LNCaP clone FGC (cell line): Measurements from ENCODE around the gene RNU11.

ENCODE experiments used
- DNase-seq: peaks from one replicate; pipeline ENCODE4 v3.0.0-alpha.2; 2011; ENCODE audit warnings: low read depth
- H3K4me3 ChIP-seq: 2 replicates; pipeline ENCODE4 v1.5.1; 2011; ENCODE audit warnings: mild to moderate bottlenecking, low read depth, low read length, control low read depth
- TF ChIP-seq, protein P1 (sequence below): IDR thresholded peaks from 2 replicates; pipeline ENCODE4 v1.5.1; 2012; ENCODE audit warnings: mild to moderate bottlenecking; ENCODE audit not compliant: control insufficient read depth, insufficient read depth; ENCODE audit errors: extremely low read depth

The RNU11 gene

DNA sequence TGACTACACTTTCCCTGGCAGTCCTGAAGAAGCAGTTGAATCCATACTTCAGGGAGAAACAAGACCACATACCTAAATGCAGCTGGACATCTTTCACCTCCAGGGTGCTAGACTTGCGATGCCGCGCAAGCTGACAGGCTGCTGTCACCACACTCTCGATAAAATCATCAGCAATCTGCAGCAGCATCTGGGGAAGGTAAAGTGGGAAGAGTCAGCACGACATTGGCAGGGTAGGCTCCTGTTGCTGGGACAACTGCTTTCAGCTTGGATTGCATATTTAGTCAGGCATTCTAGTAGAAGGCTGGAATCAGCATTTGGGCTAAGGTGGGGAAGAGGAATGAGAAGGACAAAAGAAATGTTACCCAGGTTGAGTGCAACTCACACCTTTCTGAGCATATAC is 35.2 kb upstream of the RNU11 start:
- DNase-seq: no peak
- TF ChIP-seq, protein P1, sequence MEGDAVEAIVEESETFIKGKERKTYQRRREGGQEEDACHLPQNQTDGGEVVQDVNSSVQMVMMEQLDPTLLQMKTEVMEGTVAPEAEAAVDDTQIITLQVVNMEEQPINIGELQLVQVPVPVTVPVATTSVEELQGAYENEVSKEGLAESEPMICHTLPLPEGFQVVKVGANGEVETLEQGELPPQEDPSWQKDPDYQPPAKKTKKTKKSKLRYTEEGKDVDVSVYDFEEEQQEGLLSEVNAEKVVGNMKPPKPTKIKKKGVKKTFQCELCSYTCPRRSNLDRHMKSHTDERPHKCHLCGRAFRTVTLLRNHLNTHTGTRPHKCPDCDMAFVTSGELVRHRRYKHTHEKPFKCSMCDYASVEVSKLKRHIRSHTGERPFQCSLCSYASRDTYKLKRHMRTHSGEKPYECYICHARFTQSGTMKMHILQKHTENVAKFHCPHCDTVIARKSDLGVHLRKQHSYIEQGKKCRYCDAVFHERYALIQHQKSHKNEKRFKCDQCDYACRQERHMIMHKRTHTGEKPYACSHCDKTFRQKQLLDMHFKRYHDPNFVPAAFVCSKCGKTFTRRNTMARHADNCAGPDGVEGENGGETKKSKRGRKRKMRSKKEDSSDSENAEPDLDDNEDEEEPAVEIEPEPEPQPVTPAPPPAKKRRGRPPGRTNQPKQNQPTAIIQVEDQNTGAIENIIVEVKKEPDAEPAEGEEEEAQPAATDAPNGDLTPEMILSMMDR: no peak
- no peak overlapping the region for H3K4me3 ChIP-seq

DNA sequence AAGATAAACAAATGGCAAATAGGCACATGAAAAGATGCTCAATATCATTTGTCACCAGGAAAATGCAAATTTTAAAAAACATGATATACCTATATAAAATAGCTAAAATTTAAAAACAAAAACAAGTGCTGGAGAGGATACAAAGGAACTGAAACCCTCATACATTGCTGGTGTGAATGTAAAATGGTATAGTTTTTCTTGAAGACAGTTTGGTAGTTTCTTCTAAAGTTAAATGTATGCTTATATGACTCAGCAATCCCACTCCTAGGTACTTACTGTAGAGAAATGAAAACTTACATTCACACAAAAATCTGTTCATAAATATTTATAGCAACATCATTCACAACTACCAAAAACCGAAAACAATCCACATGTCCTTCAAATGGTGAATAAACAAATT is 16.7 kb upstream of the RNU11 start:
- no peak overlapping the region for H3K4me3 ChIP-seq
- TF ChIP-seq, protein P1: no peak
- no peak for DNase-seq

DNA sequence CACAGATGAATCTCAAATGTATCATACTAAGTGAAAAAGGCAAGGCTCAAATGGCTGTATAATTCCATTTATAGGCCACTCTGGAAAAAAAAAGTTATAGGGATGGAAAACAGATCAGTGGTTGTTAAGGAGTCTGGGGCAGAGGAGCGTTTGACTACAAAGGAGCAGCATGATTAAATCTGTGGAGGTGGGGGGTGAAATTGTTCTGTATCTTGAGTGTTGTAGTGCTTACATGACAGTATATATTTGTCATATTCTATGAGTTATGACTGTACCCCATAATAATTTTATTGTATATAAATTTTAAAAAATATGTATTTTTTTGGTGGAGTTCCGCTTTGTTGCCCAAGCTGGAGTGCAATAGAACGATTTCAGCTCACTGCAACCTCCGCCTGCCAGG is 15.8 kb upstream of the RNU11 start:
- TF ChIP-seq, protein P1: no peak
- H3K4me3 ChIP-seq: no peak overlapping the region
- DNase-seq: no peak

DNA sequence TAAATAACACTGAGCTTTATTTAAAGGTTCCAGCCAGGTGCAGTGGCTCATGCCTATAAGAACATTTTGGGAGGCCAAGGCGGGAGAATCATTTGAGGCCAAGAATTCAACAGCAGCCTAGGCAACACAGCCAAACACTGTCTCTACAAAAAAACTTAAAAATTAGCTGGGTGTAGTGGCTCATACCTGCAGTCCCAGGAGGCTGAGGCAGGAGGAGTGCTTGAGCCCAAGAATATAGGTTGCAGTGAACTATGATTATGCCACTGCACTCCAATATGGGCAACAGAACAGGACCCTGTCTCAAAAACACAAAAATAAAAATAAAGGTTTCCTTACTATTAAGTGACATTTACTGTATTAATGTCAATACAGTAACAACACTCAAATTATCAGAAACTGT is 7.6 kb upstream of the RNU11 start:
- no peak for DNase-seq
- TF ChIP-seq, protein P1: peak; percentile 43
- H3K4me3 ChIP-seq: no peak overlapping the region

DNA sequence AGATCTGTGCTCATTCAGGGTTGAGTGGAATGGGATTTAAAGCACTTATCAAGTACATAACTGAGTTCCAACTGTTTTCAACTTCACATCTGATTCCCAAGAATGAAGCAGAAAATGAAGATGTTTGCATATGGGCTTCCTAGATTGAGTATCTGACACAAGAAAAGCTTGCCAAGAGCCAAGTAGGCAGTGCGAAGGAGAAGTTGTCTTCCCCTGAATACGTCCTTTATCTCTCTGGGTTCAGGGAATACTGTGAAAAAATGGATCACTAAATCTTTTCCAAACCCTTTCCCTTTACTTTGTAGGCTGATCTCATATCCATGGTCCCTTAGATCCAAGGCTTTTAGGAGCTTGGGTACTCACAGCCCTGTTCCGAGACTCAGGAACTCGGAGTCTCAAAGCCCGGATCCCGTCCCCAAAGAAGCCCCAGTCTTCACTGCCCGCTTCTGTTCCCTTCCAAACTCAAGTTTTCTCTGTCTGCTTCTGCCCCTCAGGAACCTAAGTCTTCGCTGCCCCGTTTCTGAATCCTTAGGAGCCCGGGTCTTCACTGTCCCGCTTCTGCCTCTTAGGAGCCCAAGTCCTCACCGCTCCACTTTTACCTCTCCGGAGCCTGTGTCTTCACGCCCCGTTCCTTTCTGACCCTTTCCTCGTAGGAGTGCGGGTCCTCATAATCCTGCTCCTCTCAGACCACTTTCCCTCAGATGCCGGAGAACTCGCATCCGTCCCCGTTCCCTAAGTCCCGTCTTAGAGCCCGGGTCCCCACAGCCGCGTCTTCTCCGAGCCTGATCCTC is 6.1 kb upstream of the RNU11 start:
- H3K4me3 ChIP-seq: peak overlapping the region; percentile 84
- no peak for DNase-seq
- TF ChIP-seq, protein P1: no peak

DNA sequence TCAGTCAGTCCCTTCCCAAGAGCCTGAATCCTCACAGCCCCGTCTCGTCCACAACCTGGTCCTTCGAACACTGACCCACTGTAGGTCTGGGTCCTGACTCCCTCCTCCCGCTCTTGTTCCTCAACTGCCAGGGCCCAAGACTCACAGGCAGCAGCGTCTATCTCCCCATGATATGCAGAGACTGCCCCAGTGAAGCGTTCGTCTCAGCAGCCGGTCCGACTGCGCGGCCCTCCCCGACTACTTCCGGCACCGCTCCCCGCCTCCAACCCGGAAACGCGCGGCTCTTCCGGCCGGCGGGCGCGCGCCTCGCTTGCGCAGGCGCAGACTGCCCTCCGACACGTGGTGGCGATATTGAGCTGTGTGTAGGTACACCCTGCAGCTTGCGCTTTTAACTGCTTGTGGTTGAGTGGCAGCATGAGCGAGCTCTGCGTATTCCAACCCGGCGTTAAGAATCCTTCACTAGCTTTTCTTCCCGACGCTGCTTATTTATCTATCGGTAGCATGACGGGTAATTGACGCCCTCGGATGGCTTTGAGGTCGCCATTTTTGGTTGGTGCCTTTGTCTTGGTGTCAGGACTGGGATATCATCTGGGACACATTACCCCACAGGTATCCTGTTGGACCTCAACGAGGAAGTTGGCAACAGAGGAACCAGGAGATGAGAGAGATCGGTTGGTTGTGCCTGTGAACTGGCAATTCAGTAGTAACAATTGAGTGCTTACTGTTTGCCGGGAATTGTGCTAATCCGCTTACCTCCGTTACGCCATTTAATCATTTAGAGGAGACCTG is 5.4 kb upstream of the RNU11 start, which contains the start of gene TAF12:
Gene TAF12 (minus strand): TSS at position 221 of the 789 bp plus-strand sequence. CDS start 20,986 bp downstream, outside the sequence.
- peak within 1 kb of the TSS; percentile 84 for H3K4me3 ChIP-seq
- TF ChIP-seq, protein P1: peak; percentile 59

More for the DNA sequence above, 5.4 kb upstream of the RNU11 start, which contains the start of gene TAF12:
- peak; percentile 90 for DNase-seq
